ENCODE data around the gene CNEP1R1.
A peak's percentile ranks its signal among the peaks of the same experiment; 100 is the strongest.

CNEP1R1 gene

DNA sequence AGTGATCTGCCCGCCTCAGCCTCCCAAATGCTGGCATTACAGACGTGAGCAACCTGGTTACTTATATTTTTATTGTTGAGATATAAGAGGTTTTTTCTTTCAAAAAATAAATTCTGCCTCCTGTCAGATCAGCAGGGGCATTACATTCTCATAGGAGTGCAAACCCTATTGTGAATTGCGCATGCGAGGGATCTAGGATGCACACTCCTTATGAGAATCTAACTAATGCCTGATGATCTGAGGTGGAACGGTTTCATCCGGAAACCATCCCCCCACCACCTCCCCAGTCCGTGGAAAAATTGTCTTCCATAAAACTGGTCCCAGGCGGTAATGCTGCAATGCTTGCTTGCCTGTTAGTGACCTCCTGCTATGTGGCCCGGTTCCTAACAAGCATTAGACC lies 7.5 kb upstream of the CNEP1R1 start:
- no peak for DNase-seq (ENCODE audit: low spot score)

- no peak for DNase-seq (ENCODE audit: low spot score)
Observed at GRCh38 chr16:50021544-50021943, 3.5 kb upstream of the CNEP1R1 start.

DNA sequence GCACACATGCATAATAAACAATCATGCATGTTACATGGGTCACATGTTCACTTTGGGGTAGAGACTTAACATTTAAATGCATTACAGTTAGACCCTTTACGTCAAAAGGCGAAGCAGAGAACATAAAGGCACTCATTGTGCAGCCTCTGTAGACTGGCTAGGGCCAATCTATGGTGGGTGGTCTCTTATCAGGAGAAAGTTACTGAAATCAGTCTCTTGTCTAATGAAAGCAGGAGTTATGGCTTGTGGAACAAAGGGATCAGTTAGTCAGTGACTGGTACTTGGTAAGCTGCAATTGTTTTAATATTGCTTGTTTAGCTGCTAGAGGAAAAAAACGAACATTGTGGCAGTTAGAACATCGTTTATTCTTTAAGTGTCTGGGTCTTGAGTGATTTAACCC lies 1.4 kb upstream of the CNEP1R1 start:
- no peak for DNase-seq (ENCODE audit: low spot score)

DNA sequence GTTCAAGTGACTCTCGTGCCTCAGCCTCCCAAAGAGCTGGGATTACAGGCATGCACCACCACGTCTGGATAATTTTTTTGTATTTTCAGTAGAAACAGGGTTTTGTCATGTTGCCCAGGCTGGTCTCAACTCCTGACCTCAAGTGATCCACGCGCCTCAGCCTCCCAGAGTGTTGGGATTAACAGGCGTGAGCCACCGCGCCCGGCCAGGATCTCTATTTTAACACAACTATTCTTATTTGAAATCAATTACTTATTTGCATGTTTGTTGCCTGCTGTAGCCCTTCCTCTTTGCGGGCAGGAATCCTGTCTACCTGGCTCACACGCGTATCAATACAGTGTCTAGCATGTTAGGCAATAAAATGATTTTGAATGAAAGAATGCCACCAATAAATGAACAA lies 818 bp upstream of the CNEP1R1 start:
- no peak for DNase-seq (ENCODE audit: low spot score)

GRCh38 chr16:50025537-50025931 lies 509 bp downstream of the CNEP1R1 start:
- DNase-seq (ENCODE audit: low spot score): no peak

DNA sequence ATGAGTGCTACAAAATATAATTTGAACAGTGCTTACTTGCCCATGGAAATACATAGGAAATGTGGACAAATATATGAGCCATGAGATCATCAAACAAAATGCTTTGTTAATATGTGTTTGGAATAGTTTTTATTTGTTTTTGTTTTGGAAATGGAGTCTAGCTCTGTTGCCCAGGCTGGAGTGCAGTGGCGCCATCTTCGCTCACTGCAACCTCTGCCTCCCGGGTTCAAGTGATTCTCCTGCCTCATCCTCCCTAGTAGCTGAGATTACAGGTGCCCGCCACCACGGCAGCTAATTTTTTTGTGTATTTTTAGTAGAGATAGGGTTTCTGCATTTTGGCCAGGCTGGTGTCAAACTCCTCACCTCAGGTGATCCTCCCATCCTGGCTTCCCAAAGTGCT lies 2.8 kb downstream of the CNEP1R1 start:
- DNase-seq (ENCODE audit: low spot score): no peak

DNA sequence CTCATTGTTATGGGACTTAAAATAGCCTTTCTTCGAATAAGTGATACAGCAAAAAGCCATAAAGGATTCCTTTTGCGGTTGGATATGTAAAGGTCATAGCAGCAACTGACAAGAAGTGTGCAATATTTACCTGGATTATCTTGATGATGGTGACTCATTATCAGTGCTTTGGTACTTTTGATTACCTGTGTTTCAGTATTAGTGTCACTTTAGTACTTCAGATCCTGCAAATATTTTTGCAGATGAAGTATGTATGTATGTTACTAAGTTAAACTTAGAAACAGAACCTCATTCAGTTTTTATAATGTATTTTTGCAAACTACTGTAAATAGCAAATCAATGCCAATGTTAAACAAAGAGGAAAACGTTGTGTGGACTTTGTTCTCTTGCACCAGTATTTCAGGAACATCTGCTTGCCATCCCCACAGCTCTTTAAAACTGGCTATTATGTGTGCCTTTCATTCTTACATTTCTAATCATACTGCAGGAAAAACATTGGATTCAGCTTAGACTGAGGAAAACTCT lies 10.5 kb downstream of the CNEP1R1 start:
- DNase-seq (ENCODE audit: low spot score): peak; percentile 46

GRCh38 chr16:50036426-50036825 lies 11.4 kb downstream of the CNEP1R1 start:
- DNase-seq (ENCODE audit: low spot score): no peak

DNA sequence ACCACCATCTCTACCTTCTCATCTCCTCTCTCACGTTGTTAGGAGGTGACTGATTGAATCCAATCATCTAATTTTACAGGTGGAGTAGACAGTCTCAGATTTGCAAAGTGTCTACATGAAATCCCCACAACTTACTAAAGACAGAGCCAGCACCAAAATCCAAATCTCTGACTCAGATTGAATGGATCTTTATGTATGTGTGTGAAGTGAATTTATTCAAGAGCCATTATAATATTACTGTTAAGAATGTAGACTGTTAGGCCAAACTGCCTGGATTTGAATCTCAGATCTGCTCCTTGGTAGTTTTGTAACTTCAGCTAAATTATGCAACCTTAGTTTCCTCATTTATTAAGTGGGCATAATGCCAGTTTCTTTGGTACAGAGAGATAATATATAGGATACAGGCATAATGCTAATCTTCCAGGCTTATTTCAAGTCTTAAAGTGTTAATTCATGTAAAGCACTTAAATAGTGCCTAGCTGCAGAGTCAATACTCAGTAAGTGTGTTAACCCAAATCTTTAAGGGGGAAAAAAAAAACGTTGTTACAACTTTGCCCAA lies 12.7 kb downstream of the CNEP1R1 start:
- DNase-seq (ENCODE audit: low spot score): no peak

GRCh38 chr16:50038286-50038685 lies 13.3 kb downstream of the CNEP1R1 start:
- DNase-seq (ENCODE audit: low spot score): no peak

DNA sequence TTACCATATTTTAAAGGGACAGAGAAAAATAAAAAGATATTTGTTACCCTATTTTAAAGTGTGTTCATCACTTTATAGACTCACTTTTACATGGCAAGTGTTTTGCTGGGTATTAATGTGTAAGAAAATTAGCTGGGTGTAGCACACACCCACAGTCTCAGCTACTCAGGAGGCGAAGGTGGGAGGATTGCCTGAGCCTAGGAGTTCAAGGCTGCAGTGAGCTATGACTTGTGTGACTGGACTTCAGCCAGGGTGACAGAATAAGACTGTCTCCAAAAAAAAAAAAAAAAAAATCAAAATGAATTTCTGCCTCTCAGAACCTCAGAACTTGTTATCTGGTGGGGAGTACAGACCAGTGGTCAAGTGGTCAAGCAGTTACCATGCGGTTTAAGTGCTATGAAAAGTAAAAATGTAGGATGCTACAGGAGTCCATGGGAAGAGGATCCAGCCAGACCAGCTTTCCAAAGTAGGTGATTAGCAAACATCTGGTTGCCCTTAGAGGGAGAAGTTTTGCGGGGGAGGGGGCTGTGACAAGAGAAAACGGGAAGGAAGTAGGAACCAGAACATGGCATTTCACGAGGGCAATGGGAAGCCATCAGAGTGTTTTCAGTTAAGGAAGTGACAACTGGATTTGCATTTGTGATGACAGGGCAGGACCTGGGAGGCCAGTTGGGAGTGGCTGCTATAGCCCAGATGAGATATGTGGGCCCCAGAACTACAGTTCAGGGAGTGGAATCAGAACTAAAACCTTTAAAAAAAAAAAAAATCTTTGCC lies 13.9 kb downstream of the CNEP1R1 start:
- no peak for DNase-seq (ENCODE audit: low spot score)

DNA sequence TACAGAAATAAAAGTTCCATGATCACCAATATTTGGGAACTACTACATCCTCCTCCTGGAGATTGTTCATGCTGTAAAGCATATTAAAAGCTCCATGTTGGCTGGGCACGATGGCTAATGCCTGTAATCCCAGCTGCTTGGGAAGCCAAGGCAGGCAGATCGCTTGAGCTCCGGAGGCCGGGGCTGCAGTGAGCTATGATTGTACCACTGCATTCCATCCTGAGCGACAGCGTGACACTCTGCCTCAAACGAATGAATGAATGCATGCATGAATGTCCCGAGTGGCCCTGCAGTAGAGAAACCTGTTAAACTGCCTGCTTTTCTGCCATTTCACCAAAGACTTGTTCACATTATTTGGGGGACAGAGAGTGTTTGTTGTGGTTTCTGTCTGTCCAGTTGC lies 15.0 kb downstream of the CNEP1R1 start:
- DNase-seq (ENCODE audit: low spot score): no peak

GRCh38 chr16:50040710-50041109 lies 15.7 kb downstream of the CNEP1R1 start:
- DNase-seq (ENCODE audit: low spot score): no peak

- no peak for DNase-seq (ENCODE audit: low spot score)
Observed at GRCh38 chr16:50043358-50043757, 18.3 kb downstream of the CNEP1R1 start.

GRCh38 chr16:50045412-50045811 lies 20.4 kb downstream of the CNEP1R1 start:
- DNase-seq (ENCODE audit: low spot score): no peak

GRCh38 chr16:50046853-50047252 lies 21.8 kb downstream of the CNEP1R1 start:
- DNase-seq (ENCODE audit: low spot score): no peak

DNA sequence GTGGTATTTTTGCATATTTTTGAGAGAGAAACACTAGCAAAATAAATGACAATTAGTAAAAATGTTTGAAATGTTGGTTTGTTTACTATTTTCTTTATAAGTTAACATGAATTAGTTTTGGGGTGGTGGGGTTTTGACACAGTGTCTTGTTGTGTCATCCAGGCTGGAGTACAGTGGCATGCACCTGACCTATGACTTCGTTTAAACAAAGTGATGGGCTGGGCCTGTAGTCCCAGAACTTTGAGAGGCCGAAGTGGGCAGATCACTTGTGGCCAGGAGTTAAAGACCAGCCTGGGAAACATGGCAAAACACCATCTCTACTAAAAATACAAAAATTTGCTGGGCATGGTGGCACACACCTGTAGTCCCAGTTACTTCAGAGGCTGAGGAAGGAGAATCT lies 22.8 kb downstream of the CNEP1R1 start:
- DNase-seq (ENCODE audit: low spot score): no peak

GRCh38 chr16:50050802-50051201 lies 25.8 kb downstream of the CNEP1R1 start:
- no peak for DNase-seq (ENCODE audit: low spot score)

GRCh38 chr16:50056226-50056625 lies 31.2 kb downstream of the CNEP1R1 start:
- DNase-seq (ENCODE audit: low spot score): no peak

- DNase-seq (ENCODE audit: low spot score): no peak
Observed at GRCh38 chr16:50058091-50058771, 33.2 kb downstream of the CNEP1R1 start.

DNA sequence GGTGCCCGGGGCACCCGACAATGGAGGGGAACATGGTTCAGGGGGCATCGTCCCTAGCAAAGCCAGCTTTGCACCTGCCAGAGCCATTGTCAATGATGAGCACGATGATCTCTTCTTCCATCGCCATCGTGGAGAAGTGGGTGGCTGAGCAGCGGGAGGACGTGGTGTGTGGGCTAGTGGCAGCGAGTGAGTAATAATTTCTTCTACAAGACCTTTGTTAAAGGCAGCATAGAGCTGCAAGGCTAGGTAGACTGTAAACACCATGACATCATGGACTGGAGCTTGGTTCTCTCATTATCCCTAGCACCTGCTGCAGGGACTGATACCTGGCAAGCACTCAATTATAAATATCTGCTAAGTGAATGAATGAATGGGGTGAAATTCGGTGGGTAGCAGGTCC lies 34.1 kb downstream of the CNEP1R1 start:
- no peak for DNase-seq (ENCODE audit: low spot score)

GRCh38 chr16:50059669-50060068 lies 34.6 kb downstream of the CNEP1R1 start:
- DNase-seq (ENCODE audit: low spot score): no peak

DNA sequence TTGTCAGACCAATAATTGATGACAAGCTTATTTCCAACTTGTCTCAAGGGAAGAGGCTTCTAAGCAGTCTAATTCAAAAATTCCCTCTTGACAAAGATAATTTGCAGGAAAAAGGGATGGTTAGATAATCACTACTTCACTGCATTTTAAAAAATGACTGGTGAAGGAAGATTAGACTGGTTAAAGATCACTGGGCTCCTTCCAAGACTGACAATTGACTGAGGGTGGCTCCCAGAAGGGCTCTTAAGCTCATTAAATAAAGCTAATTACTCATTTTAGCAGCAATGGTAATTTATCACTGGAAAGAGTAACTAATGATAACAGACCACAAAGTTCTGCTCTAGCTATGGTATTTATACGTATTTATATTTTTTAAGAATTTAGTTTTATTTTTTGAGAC lies 36.3 kb downstream of the CNEP1R1 start:
- DNase-seq (ENCODE audit: low spot score): no peak

Measured in LoVo (cell line).